Spleen (tissue), 11 donors: ENCODE results near the gene ARL5C. TPM values are rescaled to one million over a fixed set of nuclear protein-coding genes. Genes with fewer than 3 reads are reported as not detected.

ENCODE experiments used
- DNase-seq: peaks from one replicate; pipeline ENCODE4 v3.0.0-alpha.2; 2020
- H3K27ac ChIP-seq, 8 donors: fragments of 200-600 bp; sonication (generic) in 7 of 8; 1 replicate in 4 of 8; 2 replicates in 4 of 8; pipeline versions ENCODE4 v1.5.0 to v1.8.0; 2016 to 2021; ENCODE audit warnings: inconsistent platforms in 4 of 8, mild to moderate bottlenecking in 4 of 8, moderate library complexity in 1 of 8
- H3K27me3 ChIP-seq, 7 donors: fragments of 200-600 bp; sonication (generic) in 6 of 7; replicated peaks in 1 of 7; 1 replicate in 4 of 7; 2 replicates in 3 of 7; pipeline versions ENCODE4 v1.5.0 to v1.8.0; 2016 to 2021; ENCODE audit warnings: inconsistent platforms in 3 of 7, mild to moderate bottlenecking in 1 of 7
- H3K36me3 ChIP-seq, 6 donors: fragments of 200-600 bp; sonication (generic) in 5 of 6; 1 replicate in 4 of 6; 2 replicates in 2 of 6; pipeline versions ENCODE4 v1.5.0 to v1.8.0; 2016 to 2021; ENCODE audit warnings: inconsistent platforms in 2 of 6
- H3K4me1 ChIP-seq, 6 donors: fragments of 200-600 bp; sonication (generic) in 5 of 6; 1 replicate in 3 of 6; 2 replicates in 3 of 6; pipeline versions ENCODE4 v1.5.0 to v1.8.0; 2016 to 2021; ENCODE audit warnings: inconsistent platforms in 3 of 6
- H3K4me3 ChIP-seq, 8 donors: fragments of 200-600 bp; sonication (generic) in 7 of 8; 1 replicate in 4 of 8; 2 replicates in 4 of 8; pipeline versions ENCODE4 v1.5.0 to v1.8.0; 2016 to 2021; ENCODE audit warnings: inconsistent platforms in 4 of 8, mild to moderate bottlenecking in 4 of 8, moderate library complexity in 2 of 8
- H3K9me3 ChIP-seq, 8 donors: fragments of 200-600 bp; sonication (generic) in 7 of 8; 1 replicate in 4 of 8; 2 replicates in 4 of 8; pipeline versions ENCODE4 v1.5.0 to v1.8.0; 2016 to 2021; ENCODE audit warnings: inconsistent platforms in 4 of 8
- CTCF ChIP-seq, 11 experiments: fragments of 200-600 bp in 7 of 11; fragments of 450-650 bp in 4 of 11; sonication (generic) in 4 of 11; IDR thresholded peaks in 8 of 11; conservative IDR thresholded peaks in 3 of 11; 1 replicate in 7 of 11; 2 replicates in 4 of 11; pipeline versions ENCODE4 v1.4.0 to v1.8.0; 2016 to 2021; ENCODE audit warnings: antibody characterized with exemption in 11 of 11, inconsistent platforms in 4 of 11, mild to moderate bottlenecking in 1 of 11
- POLR2A ChIP-seq, 3 donors: fragments of 450-650 bp; IDR thresholded peaks; one replicate each; pipeline ENCODE4 v1.5.1; 2017; ENCODE audit warnings: antibody characterized with exemption in 3 of 3, mild to moderate bottlenecking in 1 of 3
- POLR2AphosphoS5 ChIP-seq, 3 donors: sonication (generic); formaldehyde crosslinking; IDR thresholded peaks; one replicate each; pipeline ENCODE4 v1.5.1; 2017; ENCODE audit warnings: antibody characterized with exemption in 3 of 3
- WGBS, 5 donors: extraction: QIAGEN DNeasy Blood & Tissue Kit in 3 of 5; methylation state at CpG; one replicate each; pipeline versions ENCODE4 v1.1.5 to v1.1.7; 2013 to 2018; 5-methylcytosine and 5-hydroxymethylcytosine counted together
- intact Hi-C: fragments of 100-400 bp; cut with DNase I; formaldehyde crosslinking; loops from one replicate; pipeline ENCODE4 v1.15.0; 2023; ENCODE audit warnings: low total_unique reads
- polyA plus RNA-seq, 3 donors: library from polyadenylated mRNA; stranded (reverse); fragments of 200-250 nt; gene quantifications; one replicate each; pipeline ENCODE4 v1.2.1, GENCODE V29; 2013
- total RNA-seq, 7 donors: library from RNA; depleted of rRNA in 3 of 7; stranded (reverse); fragments of >200 nt in 3 of 7; fragmentation: NEBNext Ultra II Directional in 4 of 7; extraction: Animal tissue kit (Norgen Biotek cat#: 25700) in 4 of 7; gene quantifications; one replicate each; pipeline versions ENCODE4 v1.1.0 to v1.2.1, GENCODE V29; 2016 to 2021
- donor health status: healthy with polysubstance abuse.
- donor health status: DM: no; HTN: no; CAD: no; lungs with moderate emphysema.
- donor health status: DM: no; HTN: no; CAD: no.
- donor health status: Bipolar disorder and iron deficiency.
- donor health status: healthy.
- donor health status: DM: no; HTN: no; CAD: no.
- donor health status: DM: yes; HTN: yes; CAD: no.

Gene ARL5C
- total and polyA plus RNA-seq, 10 donors = not detected

- intact Hi-C loops = no loop called here
Measured at GRCh38 chr17:39181303-39181702, 15.3 kb upstream of the ARL5C start.

GRCh38 chr17:39178536-39178935 is 12.6 kb upstream of the ARL5C start:
- no peak for DNase-seq
- WGBS, 5 donors = 84 to 92% (median 87%) methylated on average over 4 of the region's 4 CpGs
- H3K4me3 ChIP-seq = no peak overlapping the region
- H3K27me3 ChIP-seq = peaks cover 0 to 12% (median 0%) of the 10 kb centered on the region in 7 donors
- H3K36me3 ChIP-seq = peaks cover 0 to 74% (median 9%) of the 10 kb centered on the region in 6 donors
- no peak overlapping the region for H3K27ac ChIP-seq
- H3K4me1 ChIP-seq = peaks cover 0 to 15% (median 9%) of the 10 kb centered on the region in 6 donors
- H3K9me3 ChIP-seq = no peaks in the 10 kb centered on the region
- no peak for TF ChIP-seq POLR2A (IDR thresholded peaks at IDR 0.05)
- TF ChIP-seq CTCF (IDR thresholded peaks at IDR 0.05 in 8 of 11, conservative IDR thresholded peaks at IDR 0.05 in 3 of 11) = no peak
- no peak for TF ChIP-seq POLR2AphosphoS5 (IDR thresholded peaks at IDR 0.05)
- intact Hi-C loops = no loop called here

More at GRCh38 chr17:39181303-39181702, 15.3 kb upstream of the ARL5C start:
- Histone ChIP-seq H3K4me3 (no peak overlapping the region), H3K4me1 (no peaks in the 10 kb centered on the region), H3K27me3 (no peaks in the 10 kb centered on the region), H3K27ac (no peak overlapping the region), H3K9me3 (no peaks in the 10 kb centered on the region), H3K36me3 (peaks cover 0 to 90% (median 14%) of the 10 kb centered on the region in 6 donors)
- no peak for DNase-seq
- TF ChIP-seq CTCF (IDR thresholded peaks at IDR 0.05 in 8 of 11, conservative IDR thresholded peaks at IDR 0.05 in 3 of 11) (no peak), POLR2AphosphoS5 (IDR thresholded peaks at IDR 0.05) (no peak), POLR2A (IDR thresholded peaks at IDR 0.05) (no peak)
- WGBS, 5 donors = 86 to 96% (median 92%) methylated on average over 5 of the region's 5 CpGs

- intact Hi-C loops = no loop called here
- H3K9me3 ChIP-seq = no peaks in the 10 kb centered on the region
- no peak overlapping the region for H3K27ac ChIP-seq
- TF ChIP-seq CTCF (IDR thresholded peaks at IDR 0.05 in 8 of 11, conservative IDR thresholded peaks at IDR 0.05 in 3 of 11) = no peak
- no peak for TF ChIP-seq POLR2A (IDR thresholded peaks at IDR 0.05)
- no peak for TF ChIP-seq POLR2AphosphoS5 (IDR thresholded peaks at IDR 0.05)
- peaks cover 0 to 63% (median 5%) of the 10 kb centered on the region in 6 donors for H3K36me3 ChIP-seq
- H3K4me1 ChIP-seq = peaks cover 0 to 15% (median 9%) of the 10 kb centered on the region in 6 donors
- no peak overlapping the region for H3K4me3 ChIP-seq
- no peak for DNase-seq
- peaks cover 0 to 21% (median 0%) of the 10 kb centered on the region in 7 donors for H3K27me3 ChIP-seq
- WGBS, 5 donors = 88 to 94% (median 92%) methylated on average over 11 to 12 of the region's 12 CpGs
Measured at GRCh38 chr17:39177256-39177655, 11.3 kb upstream of the ARL5C start.

- Histone ChIP-seq H3K9me3 (no peaks in the 10 kb centered on the region), H3K36me3 (peaks cover 0 to 47% (median 5%) of the 10 kb centered on the region in 6 donors), H3K4me3 (no peak overlapping the region), H3K4me1 (peaks cover 0 to 15% (median 9%) of the 10 kb centered on the region in 6 donors), H3K27ac (no peak overlapping the region), H3K27me3 (peaks cover 0 to 21% (median 0%) of the 10 kb centered on the region in 7 donors)
- intact Hi-C loops = no loop called here
- WGBS, 5 donors = 61 to 85% (median 66%) methylated on average over 10 of the region's 10 CpGs
- no peak for TF ChIP-seq POLR2AphosphoS5 (IDR thresholded peaks at IDR 0.05)
- TF ChIP-seq POLR2A (IDR thresholded peaks at IDR 0.05) = no peak
- no peak for TF ChIP-seq CTCF (IDR thresholded peaks at IDR 0.05 in 8 of 11, conservative IDR thresholded peaks at IDR 0.05 in 3 of 11)
- no peak for DNase-seq
Measured at GRCh38 chr17:39175695-39176093, 9.7 kb upstream of the ARL5C start.
